HG02938 (cell line): ENCODE data around the gene RNF222.
"Not testable (repeated sequence)": the region's sequence is repeated elsewhere in the genome, so short reads cannot be mapped to it uniquely, and the experiment has no call there.

Experiments used
- ATAC-seq: cut with Tn5 transposase; IDR thresholded peaks from one replicate; pipeline ENCODE4 v1.9.1; 2021; ENCODE audit warnings: mild to moderate bottlenecking, moderate library complexity; ENCODE audit not compliant: unreplicated experiment

The RNF222 gene

GRCh38 chr17:8382880-8383142 lies 14.8 kb downstream of the RNF222 start:
- no peak for ATAC-seq

- no peak for ATAC-seq
Measured at GRCh38 chr17:8382052-8382879, 15.4 kb downstream of the RNF222 start.

DNA sequence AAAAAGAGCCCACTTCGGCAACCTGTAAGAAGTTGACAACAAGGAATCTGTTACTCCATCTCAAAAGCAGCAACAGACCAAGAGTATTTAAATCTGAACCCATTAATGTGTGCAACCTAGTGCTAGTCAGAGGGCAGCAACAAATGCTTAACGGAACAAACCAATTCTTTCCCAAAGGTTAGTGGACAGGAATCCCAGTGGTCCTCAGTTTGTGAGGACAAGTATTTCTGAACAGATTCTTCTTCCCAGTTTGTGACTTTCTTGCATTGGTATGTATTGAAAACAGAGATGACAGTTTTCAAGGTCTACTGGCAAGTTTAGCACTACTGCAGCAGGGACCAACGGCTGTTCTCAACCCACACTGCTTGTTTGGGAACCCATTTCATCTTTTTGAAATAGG lies 17.6 kb downstream of the RNF222 start:
- ATAC-seq = no peak

- not testable (repeated sequence) for ATAC-seq
Measured at GRCh38 chr17:8378117-8378516, 19.5 kb downstream of the RNF222 start.

GRCh38 chr17:8377422-8377821 lies 20.2 kb downstream of the RNF222 start:
- ATAC-seq = no peak

GRCh38 chr17:8376271-8377067 lies 21.2 kb downstream of the RNF222 start, which contains the start of gene KRABD2:
KRABD2 (minus strand) TSS chr17:8376704.
- peak; percentile 85 for ATAC-seq

DNA sequence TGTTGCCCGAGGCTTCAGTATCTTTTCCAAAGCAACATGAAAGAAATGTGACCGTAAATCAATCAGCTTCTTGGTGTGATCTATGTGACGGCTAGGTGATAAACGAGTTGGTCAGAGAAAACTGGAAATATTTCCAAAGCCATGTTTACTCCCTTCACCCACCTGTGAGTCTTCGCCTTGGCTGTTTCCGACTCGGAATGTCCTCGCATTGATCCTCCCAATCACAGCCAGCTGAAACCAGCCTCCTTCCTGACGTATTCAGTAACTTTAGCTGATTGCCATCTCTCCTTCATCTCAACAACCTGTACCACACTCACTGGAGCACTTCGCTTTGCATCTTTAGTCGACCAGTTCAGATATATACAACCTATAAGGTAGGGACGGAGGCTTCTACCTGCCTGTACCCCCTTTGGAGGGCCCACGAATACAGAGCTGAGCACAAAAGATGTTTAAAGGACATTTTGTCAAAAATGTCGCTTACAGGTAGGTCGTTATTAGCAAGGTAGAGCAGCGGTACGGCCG lies 21.8 kb downstream of the RNF222 start:
- no peak for ATAC-seq

DNA sequence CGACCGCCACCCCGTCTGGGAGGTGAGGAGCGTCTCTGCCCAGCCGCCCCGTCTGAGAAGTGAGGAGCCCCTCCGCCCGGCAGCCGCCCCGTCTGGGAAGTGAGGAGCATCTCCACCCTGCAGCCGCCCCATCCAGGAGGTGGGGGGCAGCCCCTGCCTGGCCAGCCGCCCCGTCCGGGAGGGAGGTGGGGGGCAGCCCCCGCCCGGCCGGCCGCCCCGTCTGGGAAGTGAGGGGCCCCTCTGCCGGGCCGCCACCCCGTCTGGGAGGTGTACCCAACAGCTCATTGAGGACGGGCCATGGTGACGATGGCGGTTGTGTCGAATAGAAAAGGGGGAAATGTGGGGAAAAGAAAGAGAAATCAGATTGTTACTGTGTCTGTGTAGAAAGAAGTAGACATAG lies 23.8 kb downstream of the RNF222 start:
- not testable (repeated sequence) for ATAC-seq

DNA sequence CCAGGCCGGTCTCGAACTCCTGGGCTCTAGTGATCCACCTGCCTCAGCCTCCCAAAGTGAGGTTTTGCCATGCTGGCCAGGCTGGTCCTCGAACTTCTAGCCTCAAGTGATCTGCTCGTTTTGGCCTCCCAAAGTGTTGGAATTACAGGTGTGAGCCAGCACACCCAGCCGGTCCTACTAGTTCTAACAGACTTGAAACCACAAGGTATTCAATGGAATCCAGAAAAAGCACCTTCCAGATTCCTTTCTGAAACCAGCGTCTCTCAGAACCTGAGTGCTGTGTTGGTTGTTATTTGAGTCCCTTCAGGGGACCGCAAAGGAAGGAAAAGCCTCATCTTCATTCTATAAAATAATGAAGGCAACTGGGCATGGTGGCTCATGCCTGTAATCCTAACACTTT lies 25.2 kb downstream of the RNF222 start:
- no peak for ATAC-seq

GRCh38 chr17:8371786-8372185 lies 25.8 kb downstream of the RNF222 start:
- ATAC-seq = no peak

GRCh38 chr17:8369944-8370343 lies 27.7 kb downstream of the RNF222 start:
- ATAC-seq = no peak

DNA sequence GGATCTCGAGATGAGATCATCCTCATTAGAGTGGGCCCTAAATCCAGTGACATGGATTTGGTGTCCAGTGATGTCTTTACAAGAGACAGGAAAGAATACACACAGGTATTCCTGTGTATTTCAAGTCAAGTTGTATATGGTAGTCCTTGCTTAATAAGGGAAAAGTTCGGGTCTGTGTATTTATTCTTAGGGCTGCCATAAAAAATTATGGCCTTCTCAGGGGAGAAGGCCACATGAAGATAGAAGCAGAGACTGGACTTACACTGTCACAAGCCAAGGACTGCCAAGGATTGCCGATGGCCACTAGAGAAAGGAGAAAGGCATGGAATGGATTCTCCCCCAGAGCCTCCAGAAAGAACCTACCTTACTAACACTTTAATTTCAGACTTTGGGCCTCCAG lies 29.4 kb downstream of the RNF222 start:
- no peak for ATAC-seq

GRCh38 chr17:8366231-8366630 lies 31.4 kb downstream of the RNF222 start:
- no peak for ATAC-seq

- ATAC-seq = no peak
Measured at GRCh38 chr17:8365143-8365542, 32.5 kb downstream of the RNF222 start.

DNA sequence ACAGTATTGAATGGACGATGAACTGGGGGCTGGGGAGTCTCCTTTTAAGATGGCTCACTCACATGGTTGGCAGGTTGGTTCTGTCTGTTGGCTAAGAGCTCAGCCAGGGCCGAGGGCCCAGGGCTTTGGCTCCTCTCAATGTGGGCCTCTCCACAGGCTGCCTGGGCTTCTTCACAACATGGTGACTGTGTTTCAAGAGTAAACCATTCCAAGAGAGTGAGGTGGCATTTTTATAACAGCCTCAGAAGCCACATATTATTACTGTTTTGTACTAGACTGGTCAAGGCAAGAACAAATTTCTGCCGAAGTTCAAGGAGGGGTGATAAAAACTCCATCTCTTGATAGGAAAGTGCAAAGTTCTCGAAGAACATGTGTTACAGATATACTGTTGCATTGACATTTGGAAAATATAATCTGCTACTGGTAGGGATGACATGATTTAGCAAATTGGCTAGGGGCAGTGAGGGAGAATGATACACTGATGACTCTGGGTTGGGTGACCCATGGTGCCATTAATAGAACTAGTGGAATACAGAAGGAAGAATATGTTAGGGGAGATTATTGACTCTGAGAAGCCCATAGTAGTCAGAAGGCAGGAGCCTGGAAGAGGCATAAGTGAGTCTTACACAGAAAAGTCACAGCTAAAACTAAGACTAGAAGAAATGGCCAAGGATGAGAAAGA lies 34.8 kb downstream of the RNF222 start:
- ATAC-seq = no peak

DNA sequence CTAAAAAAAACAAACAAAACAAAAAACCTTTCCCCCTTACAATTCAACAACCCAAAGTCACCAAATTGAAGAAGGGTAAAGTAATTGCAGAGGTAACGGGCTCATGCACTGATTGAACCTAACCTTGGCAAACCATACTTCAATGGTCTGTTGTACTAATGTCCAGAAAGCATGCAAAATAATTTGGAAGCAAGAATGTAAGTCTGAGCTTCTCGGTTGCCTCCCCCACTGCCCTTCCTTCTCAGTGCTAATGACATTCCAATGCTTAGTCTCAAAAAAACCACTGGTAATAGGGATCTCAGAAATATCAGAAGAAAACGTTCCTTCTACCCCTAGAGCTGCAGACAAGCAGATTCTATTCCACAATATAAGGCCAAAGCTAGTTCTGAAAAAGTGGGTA lies 36.9 kb downstream of the RNF222 start:
- no peak for ATAC-seq

DNA sequence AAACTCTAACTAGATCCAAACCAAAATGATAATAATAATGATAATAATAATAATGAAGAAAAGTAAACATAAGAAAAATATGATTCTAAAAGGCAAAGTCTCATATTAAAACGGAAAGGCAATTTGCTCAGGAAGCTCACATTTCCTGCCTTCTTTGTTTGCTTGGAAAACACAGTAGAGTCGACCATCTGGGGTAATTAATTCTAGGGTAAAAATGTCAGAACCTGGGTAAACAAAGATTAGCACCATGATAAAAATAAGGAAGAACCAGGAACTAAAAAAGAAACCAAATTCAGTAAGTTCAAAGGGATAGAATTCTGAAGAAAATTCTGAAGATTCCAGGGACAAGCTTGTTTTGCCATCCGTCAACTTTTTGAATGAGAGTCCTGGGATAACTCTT lies 37.4 kb downstream of the RNF222 start:
- no peak for ATAC-seq

- no peak for ATAC-seq
Measured at GRCh38 chr17:8359769-8360168, 37.9 kb downstream of the RNF222 start.

- ATAC-seq = no peak
Measured at GRCh38 chr17:8357910-8358309, 39.7 kb downstream of the RNF222 start.

DNA sequence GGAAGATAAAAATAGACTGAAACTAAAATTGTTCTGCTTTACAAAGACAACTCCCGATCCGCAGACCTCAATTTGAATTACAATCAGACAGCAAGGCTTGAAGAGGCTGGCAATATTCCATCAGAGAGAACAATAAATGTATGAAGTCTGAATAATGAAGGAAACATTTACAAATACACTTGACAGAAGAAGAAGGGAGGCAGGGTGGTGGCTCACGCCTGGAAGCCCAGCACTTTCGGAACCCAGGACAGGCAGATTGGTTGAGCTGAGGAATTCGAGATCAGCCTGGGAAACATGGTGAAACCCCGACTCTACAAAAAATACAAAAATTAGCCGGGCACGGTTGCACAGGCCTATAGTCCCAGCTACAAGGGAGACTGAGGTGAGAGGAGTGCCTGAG lies 43.4 kb downstream of the RNF222 start:
- no peak for ATAC-seq

DNA sequence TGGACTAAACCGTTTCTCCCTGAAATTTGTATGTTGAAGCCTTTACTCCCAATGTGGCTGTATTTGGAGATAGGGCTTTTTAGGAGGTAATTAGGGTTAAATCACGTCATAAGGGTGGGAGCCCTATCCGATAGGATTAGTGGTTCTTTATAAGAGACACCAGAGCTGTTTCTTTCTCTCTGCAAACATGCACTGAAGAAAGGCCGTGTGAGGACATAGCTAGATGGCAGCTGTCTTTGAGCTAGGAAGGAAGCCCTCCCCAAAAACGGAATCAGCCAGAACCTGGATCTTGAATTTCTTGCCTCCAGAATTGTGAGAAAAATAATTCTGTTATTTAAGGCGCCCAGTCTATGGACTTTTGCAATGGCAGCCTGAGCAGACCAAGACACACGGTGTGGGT lies 43.9 kb downstream of the RNF222 start:
- ATAC-seq = no peak

GRCh38 chr17:8350339-8350738 lies 47.3 kb downstream of the RNF222 start:
- no peak for ATAC-seq
